GM19467 (cell line): ENCODE data around the gene CDH8.
"Not testable (repeated sequence)": the region's sequence is repeated elsewhere in the genome, so short reads cannot be mapped to it uniquely, and the experiment has no call there.

ENCODE experiments used
- ATAC-seq: cut with Tn5 transposase; IDR thresholded peaks from one replicate; pipeline ENCODE4 v1.9.1; 2021; ENCODE audit warnings: mild to moderate bottlenecking, moderate library complexity; ENCODE audit not compliant: unreplicated experiment

CDH8 gene

DNA sequence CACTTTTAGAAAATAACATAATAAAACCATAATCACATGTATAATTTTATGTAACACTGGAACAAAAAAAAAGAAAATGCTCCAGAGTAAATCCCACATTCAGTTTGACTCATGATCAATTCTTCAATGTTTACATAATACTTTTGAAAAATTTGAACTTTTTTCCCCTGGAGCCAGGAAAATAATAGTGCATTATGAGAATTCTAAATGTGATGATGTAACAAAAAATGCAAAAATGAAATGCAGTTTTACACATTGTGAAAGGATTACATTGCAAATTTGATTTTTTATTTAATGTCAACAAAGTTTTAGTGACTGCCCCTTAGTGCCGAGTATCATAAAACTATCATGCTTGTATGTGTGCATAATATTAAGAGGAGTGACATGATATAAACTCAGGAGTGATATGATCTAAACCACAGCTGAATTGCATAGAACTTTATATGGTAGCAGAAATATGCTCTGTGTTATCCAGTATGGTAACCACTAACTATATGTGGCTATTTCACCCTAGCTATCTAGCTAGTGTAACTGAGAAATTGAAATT lies 238.2 kb downstream of the CDH8 start:
- ATAC-seq = no peak

DNA sequence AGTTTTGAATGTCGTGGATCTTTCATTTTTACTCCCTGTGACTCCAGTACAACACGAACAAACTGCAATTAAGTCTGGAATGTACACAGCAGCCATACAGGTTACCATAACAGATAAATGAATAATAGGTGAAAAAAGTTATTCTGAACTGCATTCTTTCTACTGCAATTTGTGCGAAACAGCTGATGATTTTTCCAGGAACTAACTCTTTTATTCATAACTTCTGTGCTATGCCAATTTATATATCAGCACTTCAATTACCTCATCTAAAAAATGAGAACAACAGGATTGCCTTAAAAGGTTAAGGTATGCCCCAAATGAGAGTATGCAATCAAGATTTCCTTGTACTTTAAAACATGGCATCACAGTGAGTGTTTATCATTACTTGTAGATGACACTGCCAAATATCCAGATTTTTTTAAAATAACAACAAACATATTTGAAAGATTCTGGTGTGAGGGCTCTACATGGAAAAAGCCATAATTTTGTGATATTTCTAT lies 238.9 kb downstream of the CDH8 start:
- no peak for ATAC-seq

DNA sequence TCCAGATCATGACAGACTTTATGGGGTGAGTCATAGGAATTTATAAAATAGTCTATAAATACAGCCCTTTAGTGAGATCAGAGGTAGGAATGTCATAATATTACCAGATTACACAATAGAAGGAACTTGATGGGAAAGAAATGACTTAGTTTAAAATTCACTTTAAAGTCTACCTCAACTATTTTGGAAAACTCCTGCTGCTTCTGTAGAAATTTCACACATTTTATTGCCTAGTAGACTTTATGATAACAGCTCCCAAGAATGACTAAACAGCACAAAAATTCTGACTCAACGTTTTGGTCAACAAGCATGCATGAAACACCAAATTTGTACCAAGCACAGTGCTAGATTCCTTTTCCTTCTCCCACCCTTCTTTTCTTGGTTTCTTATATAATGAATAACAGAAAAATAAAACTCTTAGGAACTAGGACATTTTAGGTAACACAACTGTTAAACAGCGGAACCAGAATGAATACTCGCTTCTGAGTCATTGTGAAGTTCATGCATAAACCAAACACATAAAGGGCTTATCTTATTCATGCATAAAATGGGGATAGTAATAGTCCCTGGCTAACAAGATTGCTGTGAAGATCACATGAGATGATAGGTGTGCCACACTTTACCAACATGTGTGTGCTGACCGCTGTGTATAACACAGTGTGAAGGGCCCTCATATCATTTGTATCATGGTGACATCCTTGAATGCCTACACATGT lies 243.9 kb downstream of the CDH8 start:
- ATAC-seq = no peak

DNA sequence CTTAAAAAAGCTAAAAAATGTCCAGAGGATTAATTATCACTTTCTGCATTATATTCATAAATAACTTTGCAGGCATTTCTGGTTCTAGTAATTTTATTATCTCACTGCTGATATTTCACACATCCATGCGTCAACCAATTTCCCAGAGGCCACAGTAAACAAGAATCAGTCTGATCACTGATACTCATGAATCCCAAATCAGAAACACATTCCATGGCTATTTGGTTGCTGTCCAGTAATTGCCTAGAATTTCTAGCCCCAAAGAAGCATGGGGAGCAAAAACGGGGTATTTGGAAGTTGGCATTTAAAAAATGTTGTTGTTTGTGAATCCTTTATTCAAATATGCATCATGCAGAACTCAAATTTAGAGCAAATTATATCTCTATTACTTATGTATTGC lies 244.8 kb downstream of the CDH8 start:
- no peak for ATAC-seq

DNA sequence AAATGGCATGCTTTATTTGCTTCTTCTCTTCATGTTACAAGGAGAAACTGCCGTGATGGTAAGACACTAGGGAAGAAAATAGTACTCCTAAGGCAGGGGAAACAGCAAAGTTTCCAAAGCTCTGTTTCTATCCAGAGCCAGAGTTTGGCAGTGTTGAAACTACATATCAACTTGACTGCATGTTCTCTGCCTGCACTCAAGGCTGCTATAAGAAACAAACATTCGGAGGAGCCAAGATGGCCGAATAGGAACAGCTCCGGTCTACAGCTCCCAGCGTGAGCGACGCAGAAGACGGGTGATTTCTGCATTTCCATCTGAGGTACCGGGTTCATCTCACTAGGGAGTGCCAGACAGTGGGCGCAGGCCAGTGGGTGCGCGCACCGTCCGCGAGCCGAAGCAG lies 254.4 kb downstream of the CDH8 start:
- not testable (repeated sequence) for ATAC-seq

DNA sequence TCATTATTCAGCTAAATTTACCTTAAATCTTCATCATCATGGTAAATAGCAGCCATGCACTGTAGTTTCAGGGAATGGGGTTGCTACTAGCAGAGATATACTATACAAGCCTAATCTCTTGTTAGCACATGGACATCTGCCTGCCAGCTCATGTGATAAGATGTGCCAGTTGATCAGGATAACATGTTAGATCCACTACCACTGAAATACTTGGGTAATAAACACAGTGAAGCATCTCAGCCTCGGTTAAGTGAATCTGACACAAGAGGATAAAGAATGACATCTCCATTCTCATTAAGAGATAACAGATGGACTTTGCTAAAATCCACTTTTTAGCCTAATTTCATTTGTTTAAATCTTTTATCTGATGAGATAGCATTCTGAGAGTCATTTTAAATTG lies 256.1 kb downstream of the CDH8 start:
- no peak for ATAC-seq

DNA sequence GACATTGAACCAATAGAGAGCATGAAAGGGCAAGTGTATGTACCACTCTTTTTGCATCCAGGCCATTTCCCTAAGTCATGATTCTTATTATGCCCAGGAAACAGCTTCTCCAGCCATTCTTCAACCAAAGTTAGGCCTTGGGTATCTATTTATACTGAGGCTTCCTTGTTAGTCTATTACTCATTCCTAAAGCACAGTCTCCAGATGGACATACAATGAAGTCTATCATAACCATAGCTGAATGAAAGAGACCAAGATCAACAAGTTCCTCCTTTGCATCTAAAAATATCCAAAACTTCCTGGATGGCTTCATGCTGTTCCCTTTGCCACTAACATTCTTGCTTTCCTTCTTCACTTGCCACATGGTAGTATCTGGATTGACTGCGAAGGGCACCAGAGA lies 265.9 kb downstream of the CDH8 start:
- ATAC-seq = no peak

DNA sequence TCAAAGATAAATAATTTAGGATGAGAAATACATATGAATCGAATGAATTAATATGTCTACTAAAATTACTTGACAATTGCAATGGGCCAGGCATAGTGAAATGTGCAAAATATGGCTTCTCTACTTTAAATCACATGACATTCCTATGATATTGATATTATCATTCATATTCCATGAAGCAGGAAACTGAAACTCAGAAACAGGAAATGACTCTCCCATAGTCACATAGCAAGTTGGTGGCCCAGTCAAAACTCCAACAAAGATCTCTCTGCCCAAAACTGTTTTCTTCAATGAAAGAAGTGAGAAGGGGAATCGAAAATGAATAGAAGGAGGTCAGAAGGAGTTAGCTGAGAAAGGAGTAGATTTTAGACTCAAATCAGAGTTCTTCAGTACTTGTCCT lies 272.2 kb downstream of the CDH8 start:
- no peak for ATAC-seq

DNA sequence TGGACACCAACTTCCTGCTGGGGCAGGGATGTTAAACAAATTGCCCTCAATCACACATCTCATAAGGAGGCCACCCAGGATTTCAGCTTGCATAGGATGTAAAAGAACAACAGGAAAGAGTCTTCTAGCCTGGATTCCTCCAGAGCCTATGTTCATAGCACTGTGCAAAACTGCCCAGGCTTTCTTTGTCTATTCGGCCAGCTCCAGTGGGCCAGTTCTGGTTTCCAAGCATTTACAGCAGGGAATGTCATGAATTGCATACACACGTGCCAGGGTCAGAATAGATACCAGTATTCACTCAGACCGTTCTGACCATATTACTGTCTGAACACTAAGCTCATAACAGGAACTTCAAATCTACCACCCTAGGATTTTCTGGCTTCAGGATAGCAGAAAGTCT lies 273.2 kb downstream of the CDH8 start:
- no peak for ATAC-seq

DNA sequence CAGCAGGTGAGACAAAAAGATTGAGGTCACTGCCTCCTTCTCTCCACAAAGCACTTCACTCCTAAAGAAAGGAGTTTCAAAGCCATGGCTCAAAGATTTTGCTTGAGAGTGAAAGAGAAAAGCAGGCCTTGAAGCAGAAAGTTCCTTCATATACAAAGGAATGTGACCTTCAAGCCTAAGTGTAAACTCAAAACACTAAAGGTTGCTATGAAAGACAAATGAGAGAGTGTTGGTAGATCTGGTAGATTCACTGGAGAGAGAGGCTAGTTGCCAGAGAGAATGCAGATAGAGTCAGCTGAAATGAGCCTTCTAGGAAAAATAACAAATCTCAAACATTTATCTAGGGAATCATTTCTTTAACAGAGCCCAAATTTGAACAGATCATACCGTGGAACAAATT lies 305.2 kb downstream of the CDH8 start:
- no peak for ATAC-seq

DNA sequence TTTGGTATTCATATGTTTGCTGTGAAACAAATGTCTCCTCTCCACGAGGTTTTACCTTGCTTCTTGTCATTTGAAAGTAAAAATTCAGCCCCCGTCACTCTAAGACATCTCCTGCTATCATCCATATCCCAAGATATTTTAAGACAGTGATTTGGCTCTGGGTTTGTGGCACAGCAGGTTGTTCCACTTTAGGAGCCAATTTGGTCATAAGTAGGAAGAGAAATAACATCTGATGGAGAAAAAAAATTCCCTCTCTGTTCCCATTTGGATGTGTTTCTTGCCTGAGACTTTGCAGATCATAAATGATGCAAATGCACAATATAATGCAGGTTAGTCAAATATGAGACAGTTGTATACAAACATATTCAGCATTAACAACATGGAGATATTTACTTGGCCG lies 309.5 kb downstream of the CDH8 start:
- no peak for ATAC-seq

DNA sequence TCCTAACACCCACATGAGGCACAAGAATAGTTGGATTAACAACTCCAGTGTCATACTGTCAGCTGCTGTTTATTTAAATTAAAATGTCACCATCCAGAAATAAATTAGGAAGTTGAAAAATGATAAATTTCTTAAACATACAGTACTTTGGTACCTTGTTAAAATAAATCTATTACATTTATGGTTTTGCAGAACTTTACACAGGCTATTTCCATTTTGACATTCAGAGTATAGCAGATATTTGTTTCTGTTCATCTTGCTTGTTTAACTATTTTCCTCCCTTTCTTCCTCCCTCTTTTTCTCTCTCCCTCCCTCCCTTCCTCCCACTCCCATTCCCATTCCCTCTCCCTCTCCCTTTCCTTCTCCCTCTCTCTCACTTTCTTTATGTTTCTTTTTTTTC lies 310.1 kb downstream of the CDH8 start:
- no peak for ATAC-seq

DNA sequence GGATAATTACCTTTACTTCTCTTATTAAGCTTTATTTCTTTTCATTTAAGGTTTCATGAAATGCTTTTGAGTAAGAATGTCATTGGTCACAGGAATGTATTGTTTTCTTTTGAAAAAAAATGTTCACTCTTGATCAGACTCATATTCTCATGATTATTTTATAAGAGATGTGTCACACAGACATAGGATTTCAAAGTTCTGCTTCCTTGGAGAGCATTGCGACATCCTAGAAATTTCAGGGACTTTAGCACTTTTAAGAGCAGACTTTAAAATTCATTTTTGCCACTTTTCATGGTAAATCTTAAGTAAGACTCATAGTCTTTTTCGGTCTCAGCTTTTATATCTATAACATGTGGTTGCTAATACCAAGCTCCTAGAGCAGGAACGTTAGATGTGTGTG lies 314.7 kb downstream of the CDH8 start:
- no peak for ATAC-seq

DNA sequence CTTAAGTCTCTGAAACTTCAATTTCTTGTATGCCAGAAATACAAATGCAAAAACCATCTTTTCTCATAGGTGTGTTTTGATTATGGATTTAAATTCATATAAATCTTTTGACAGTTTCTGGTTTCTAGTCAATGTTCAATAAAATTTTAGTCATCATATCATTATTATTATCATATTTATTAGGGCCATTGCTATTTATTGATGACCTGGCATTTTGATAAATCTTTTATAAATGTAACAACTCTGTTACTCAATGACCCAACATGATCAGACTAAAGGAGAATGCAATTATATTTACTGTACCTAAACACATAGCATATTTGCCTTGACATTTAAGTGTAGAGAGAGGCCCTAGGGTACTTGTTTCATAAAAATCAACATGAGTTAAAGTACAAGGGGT lies 320.8 kb downstream of the CDH8 start:
- no peak for ATAC-seq

DNA sequence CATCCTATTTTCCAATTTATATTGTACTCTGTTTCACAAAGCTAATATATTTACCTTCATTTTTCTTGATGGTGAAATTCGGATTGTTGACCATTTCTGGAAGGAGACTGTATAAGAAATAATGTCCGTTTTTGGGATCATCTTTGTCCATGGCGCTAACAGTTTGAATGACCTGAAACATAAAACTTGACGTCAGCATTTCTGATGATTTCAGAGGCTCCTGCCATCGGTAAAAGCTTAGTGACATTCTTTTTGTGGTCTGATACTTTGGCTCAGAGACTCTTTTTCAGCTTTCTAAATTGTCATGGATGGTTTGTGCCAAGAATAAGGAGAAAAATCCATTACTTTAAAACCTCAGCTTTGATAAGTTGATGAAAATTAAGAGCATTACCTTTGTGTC lies 322.5 kb downstream of the CDH8 start:
- ATAC-seq = no peak

DNA sequence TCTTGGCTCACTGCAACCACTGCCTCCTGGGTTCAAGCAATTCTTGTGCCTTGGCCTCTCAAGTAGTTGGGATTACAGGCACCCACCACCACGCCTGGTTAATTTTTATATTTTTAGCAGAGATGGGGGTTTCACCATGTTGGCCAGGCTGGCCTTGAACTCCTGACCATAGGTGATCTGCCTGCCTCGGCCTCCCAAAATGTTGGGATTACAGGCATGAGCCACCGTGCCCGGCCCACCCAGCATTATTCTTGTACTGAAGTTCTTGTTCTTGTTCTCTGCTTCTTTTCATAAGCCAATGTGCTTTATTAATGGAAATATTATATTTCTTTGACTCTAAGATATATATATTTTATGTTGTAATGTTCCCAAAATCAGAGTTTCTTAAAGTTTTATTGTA lies 336.6 kb downstream of the CDH8 start:
- not testable (repeated sequence) for ATAC-seq

DNA sequence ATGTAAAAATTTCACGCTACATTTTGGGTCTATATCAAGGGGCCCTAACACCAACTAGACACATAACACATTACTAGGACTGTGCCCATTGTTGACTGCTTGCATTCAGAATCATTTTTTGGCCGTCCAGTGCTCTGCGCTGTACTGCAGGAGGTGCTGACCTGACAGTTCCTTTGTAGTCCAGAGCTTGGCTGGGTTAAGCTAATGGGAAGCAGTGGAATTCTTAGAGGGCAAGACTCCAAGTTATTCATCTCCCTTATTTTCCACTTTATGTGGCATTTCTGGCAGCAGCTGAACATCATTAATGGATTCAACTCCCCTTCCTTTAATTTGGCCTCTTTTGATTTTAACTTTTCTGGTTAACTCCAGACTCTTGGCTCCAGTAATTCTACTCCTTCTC lies 351.7 kb downstream of the CDH8 start:
- no peak for ATAC-seq

DNA sequence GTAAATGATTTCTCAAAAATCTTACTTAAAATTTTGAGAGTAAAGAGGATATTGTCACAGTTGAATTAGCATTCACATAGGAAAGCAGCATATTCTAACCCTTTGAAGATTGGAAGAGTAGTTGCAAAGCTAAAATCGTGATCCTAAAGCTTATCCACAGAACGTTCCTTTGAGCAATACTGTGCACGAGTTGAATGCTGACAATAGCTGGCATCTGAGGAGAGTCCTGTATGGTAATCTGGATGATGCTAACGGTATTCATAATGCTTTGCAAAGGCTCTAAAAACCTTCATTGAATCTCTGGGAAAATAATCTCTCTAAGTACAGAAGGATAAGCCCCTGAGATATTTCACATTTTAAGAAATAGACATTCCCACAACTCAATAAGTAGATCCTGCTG lies 354.6 kb downstream of the CDH8 start:
- ATAC-seq = no peak

DNA sequence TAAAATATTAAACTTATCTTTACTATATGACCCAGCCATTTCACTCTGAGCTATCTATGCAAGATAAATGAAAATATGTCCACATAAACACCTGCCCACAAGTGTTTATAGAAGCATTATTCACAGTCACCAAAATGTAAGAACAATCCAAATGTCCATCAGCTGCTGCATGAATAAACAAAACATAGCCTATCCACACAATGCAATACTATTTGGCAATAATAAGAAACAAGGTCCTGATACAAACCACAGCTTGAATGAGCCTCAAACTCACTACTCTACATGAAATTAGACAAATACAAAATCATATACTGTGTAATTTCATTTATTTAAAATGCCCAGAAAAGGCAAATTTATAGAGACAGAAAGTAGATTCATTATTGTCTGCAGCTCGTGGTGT lies 355.1 kb downstream of the CDH8 start:
- no peak for ATAC-seq

DNA sequence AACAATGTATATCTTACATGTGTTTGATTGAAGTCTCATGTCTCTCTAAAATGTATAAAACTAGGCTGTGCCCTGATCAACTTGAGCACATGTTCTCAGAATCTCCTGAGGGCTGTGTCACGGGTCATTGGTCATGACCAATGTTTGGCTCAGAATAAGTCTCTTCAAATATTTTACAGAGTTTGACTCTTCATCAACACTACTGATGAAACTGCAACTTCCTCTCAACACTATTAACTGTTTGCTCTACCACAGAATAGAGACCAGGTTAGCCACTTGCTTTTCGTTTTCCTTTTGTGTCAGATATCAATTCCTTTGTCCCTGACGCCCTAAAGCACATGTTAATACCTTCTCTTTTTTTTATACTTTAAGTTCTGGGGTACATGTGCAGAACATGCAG lies 358.1 kb downstream of the CDH8 start:
- no peak for ATAC-seq

DNA sequence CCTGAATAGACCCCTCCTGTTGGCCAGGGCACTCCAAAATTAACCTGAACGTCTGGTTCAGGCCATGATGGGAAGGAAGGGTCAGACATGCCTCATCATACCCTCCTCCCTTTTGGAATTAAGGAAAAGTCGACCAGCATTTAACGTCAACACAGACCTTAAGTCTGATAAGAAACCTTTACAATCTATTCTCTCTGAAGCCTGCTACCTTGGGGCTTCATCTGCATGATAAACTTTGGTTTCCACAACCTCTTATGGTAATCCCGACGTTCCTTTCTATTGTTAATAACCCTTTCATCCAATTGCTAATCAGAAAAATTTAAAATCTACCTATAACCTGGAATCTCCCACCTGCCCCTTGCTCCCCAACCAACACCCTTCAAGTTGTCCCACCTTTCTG lies 358.5 kb downstream of the CDH8 start:
- ATAC-seq = no peak

DNA sequence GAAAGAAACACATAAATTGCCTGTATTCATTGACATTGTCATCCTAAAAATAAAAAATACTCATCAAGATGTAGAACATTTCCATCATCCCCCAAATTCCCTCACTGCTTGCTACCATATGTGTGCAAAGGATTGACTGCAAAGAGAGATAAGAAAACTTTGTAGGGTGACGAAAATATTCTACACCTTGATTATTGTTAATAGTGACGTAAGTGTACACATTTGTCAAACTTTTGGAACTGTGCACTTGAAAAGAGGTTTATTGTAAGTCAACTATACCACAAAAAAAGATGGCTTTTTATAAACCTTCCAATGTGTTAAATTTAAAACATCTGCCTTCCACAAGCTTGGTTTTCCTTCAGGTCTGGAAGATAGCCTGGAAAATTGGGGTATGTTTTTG lies 359.5 kb downstream of the CDH8 start:
- ATAC-seq = no peak

DNA sequence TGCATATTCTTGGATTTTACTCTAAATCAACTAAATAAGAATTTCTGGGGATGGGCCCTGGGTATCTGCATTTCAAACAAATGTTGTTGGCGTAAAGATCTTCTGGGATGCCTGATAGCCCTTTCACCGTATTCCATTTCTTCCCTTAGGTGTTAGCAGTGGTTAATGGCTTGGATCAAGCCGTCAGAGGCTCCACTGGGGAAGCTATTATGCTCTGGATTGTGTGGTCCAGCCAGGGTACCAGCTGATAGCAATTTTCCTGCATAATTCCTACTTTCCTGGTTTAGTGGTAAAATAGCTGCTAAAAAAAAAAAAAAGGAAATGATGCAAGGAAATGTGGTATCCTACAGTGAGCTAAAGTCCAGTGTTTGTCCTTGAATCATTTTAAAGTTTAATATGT lies 365.1 kb downstream of the CDH8 start:
- ATAC-seq = no peak
